Type B pancreatic cell (in vitro differentiated cells): ENCODE measurements around the gene CDH10. TPM values are rescaled to one million over a fixed set of nuclear protein-coding genes. Genes with fewer than 3 reads are reported as not detected.
A peak's percentile ranks its signal among the peaks of the same experiment; 100 is the strongest.

Experiments used
- DNase-seq: peaks from one replicate; pipeline ENCODE4 v3.0.0; 2021; ENCODE audit warnings: mixed read lengths; ENCODE audit not compliant: unreplicated experiment; ENCODE audit errors: extremely low spot score
- H3K27ac Mint-ChIP-seq: 2 replicates; pipeline ENCODE4 v1.8.0; 2021; ENCODE audit warnings: mild to moderate bottlenecking, mixed read lengths
- H3K27me3 Mint-ChIP-seq: 2 replicates; pipeline ENCODE4 v1.8.0; 2021; ENCODE audit warnings: mixed read lengths
- H3K36me3 Mint-ChIP-seq: 2 replicates; pipeline ENCODE4 v1.8.0; 2021; ENCODE audit warnings: mixed read lengths
- H3K4me1 Mint-ChIP-seq: one replicate; pipeline ENCODE4 v1.8.0; 2021; ENCODE audit warnings: mixed read lengths; ENCODE audit not compliant: unreplicated experiment
- H3K4me3 Mint-ChIP-seq: 2 replicates; pipeline ENCODE4 v1.8.0; 2021; ENCODE audit warnings: mild to moderate bottlenecking, mixed read lengths
- H3K9me3 Mint-ChIP-seq: 2 replicates; pipeline ENCODE4 v1.8.0; 2021; ENCODE audit warnings: mixed read lengths
- CTCF ChIP-seq: fragments of 200-600 bp; sonication (generic); conservative IDR thresholded peaks from 2 replicates; pipeline ENCODE4 v1.5.0; 2021; ENCODE audit warnings: antibody characterized with exemption, mild to moderate bottlenecking
- total RNA-seq: library from RNA; stranded (reverse); gene quantifications from 2 replicates; pipeline ENCODE4 v1.2.1, GENCODE V29; 2021; ENCODE audit warnings: low replicate concordance

Gene CDH10
- total RNA-seq, 1 donor from 2014 or later, result 14.2 TPM

- H3K9me3 Mint-ChIP-seq, result no peaks in the 10 kb centered on the region
- H3K27ac Mint-ChIP-seq, result no peak overlapping the region
- H3K36me3 Mint-ChIP-seq, result no peaks in the 10 kb centered on the region
- no peak for DNase-seq
- TF ChIP-seq CTCF, result no peak
- H3K4me1 Mint-ChIP-seq, result no peaks in the 10 kb centered on the region
- no peak overlapping the region for H3K4me3 Mint-ChIP-seq
- no peaks in the 10 kb centered on the region for H3K27me3 Mint-ChIP-seq
Observed at GRCh38 chr5:24585751-24586150, 59.0 kb downstream of the CDH10 start.

DNA sequence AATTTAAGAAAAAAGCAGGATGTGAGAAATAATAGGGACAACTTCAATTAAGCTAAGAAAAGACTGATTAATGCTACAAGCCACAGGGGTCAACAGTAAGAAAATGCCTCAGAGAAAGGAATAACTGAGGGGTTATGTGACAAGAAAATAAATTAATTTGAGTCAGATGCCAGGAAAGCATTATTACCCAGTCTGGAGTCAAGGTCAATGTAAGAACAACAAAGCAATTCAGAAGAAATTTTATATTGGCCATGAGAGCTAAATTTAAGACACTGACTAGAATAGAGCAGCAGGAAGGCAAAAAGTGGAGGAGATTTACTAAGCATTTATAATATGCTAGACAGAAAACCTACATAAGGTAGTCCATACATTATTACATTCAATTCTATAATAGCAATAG is 73.5 kb downstream of the CDH10 start:
- no peaks in the 10 kb centered on the region for H3K27me3 Mint-ChIP-seq

DNA sequence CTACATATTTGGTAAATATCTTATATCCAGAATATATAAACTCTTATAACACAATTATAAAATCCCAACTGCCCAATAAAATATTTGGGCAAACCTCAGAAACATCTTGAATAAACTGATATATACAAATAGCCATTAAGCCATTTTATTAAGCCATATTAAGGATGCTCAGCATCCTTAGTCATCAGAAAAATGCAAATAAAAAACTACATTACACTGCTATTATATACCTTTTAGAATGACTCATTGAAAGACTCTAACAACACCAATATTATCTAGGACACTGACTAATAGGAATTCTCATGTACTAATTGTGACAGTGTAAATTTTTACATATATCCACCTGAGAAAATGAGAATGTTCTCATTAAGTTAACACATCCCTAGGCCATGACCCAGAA is 77.8 kb downstream of the CDH10 start:
- TF ChIP-seq CTCF, result no peak
- Mint-ChIP-seq H3K4me1 (peaks cover 9% of the 10 kb centered on the region), H3K36me3 (peaks cover 4% of the 10 kb centered on the region), H3K4me3 (no peak overlapping the region), H3K9me3 (peaks cover 4% of the 10 kb centered on the region), H3K27ac (no peak overlapping the region), H3K27me3 (no peaks in the 10 kb centered on the region)
- no peak for DNase-seq

More for the DNA sequence above, 73.5 kb downstream of the CDH10 start:
- Mint-ChIP-seq H3K4me3 (no peak overlapping the region), H3K9me3 (no peaks in the 10 kb centered on the region), H3K36me3 (peaks cover 3% of the 10 kb centered on the region), H3K4me1 (peaks cover 9% of the 10 kb centered on the region), H3K27ac (no peak overlapping the region)
- no peak for TF ChIP-seq CTCF
- no peak for DNase-seq

GRCh38 chr5:24555229-24555628 is 89.5 kb downstream of the CDH10 start:
- peaks cover 5% of the 10 kb centered on the region for H3K4me1 Mint-ChIP-seq
- no peak for DNase-seq
- H3K36me3 Mint-ChIP-seq, result no peaks in the 10 kb centered on the region
- no peak overlapping the region for H3K4me3 Mint-ChIP-seq
- H3K9me3 Mint-ChIP-seq, result no peaks in the 10 kb centered on the region
- no peak for TF ChIP-seq CTCF
- H3K27me3 Mint-ChIP-seq, result no peaks in the 10 kb centered on the region
- H3K27ac Mint-ChIP-seq, result peak overlapping the region; percentile 14

- Mint-ChIP-seq H3K27ac (no peak overlapping the region), H3K4me1 (peaks cover 10% of the 10 kb centered on the region), H3K36me3 (peaks cover 8% of the 10 kb centered on the region), H3K4me3 (no peak overlapping the region), H3K27me3 (no peaks in the 10 kb centered on the region), H3K9me3 (peaks cover 4% of the 10 kb centered on the region)
- no peak for TF ChIP-seq CTCF
- no peak for DNase-seq
Observed at GRCh38 chr5:24547132-24547531, 97.6 kb downstream of the CDH10 start.

DNA sequence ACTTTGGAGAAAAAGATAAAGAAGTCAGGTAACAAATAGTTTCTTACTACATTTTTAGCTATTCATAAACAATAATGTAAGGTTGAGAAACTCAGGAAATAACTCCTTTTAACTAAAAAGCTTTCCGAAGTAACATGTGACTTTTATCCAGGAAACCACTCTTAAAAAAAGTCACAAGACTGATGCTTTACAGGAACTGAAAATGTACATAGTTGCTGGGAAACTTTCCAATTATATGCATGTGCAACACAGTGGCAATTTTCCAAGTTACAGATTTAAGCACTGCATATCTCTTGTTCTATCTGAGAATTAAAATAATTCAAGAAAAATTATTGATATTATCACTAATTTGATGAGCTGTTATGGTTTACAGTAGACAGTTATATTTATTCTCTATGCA is 105.2 kb downstream of the CDH10 start:
- Mint-ChIP-seq H3K27ac (no peak overlapping the region), H3K27me3 (no peaks in the 10 kb centered on the region), H3K4me3 (no peak overlapping the region), H3K36me3 (peaks cover 13% of the 10 kb centered on the region), H3K9me3 (peaks cover 4% of the 10 kb centered on the region), H3K4me1 (peaks cover 5% of the 10 kb centered on the region)
- TF ChIP-seq CTCF, result no peak
- DNase-seq, result no peak
